ENCODE results near the gene PCLO. TPM values are rescaled to one million over a fixed set of nuclear protein-coding genes. Genes with fewer than 3 reads are reported as not detected.

Gene PCLO
- total RNA-seq, 3 donors from 2014 or later: 5.5 to 16.5 (median 7.1) TPM

DNA sequence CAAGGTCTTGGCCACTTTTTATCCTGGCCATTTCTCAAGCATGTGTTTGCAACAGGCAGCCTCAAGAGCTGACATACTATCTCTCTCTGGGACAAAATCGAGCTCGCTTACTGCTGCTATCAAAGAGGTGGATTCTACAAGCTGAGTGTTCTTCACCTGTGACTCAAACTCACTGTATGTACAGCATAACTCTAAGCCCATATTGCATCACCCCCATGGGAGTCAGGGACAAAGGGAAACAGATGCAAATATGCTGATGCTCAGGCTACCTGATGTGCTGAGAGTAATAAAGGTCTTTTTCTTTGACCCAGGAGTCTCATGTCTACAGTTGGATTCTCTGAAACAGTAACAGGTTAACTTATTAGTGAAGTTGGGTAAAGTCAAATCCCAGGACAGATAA lies 45.2 kb downstream of the PCLO start:
- H3K4me1 ChIP-seq (ENCODE audit: low read depth): no peaks in the 10 kb centered on the region
- H3K36me3 ChIP-seq (ENCODE audit: low read depth): no peaks in the 10 kb centered on the region
- no peak overlapping the region for H3K4me3 ChIP-seq
- peaks cover 12% of the 10 kb centered on the region for H3K9me3 ChIP-seq
- no peak for DNase-seq
- intact Hi-C loops (cut with DNase I, micrococcal nuclease): no loop called here
- ATAC-seq: no peak
- TF ChIP-seq, protein P1, sequence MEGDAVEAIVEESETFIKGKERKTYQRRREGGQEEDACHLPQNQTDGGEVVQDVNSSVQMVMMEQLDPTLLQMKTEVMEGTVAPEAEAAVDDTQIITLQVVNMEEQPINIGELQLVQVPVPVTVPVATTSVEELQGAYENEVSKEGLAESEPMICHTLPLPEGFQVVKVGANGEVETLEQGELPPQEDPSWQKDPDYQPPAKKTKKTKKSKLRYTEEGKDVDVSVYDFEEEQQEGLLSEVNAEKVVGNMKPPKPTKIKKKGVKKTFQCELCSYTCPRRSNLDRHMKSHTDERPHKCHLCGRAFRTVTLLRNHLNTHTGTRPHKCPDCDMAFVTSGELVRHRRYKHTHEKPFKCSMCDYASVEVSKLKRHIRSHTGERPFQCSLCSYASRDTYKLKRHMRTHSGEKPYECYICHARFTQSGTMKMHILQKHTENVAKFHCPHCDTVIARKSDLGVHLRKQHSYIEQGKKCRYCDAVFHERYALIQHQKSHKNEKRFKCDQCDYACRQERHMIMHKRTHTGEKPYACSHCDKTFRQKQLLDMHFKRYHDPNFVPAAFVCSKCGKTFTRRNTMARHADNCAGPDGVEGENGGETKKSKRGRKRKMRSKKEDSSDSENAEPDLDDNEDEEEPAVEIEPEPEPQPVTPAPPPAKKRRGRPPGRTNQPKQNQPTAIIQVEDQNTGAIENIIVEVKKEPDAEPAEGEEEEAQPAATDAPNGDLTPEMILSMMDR (IDR thresholded peaks at IDR 0.05): no peak

DNA sequence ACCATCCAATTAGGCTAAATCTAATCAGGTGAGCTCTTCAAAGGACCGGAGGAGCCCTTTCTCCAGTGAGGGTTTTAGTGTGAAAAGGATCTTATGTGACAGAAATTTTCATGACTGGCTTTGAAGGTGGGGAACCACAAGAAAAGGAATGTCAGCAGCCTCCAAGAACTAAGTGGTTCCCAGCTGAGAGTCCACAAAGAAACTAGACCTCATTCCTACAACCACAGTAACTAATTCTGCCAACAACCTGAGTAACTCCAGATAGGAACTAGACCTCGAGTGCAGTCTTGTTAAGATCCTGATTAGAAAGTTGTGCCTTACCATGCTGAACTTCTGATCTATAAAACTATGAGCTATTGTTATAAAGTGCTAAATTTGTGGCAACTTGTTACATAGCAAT lies 51.3 kb downstream of the PCLO start:
- DNase-seq (no peak), ATAC-seq (no peak)
- Histone ChIP-seq H3K4me3 (no peak overlapping the region), H3K9me3 (no peaks in the 10 kb centered on the region), H3K36me3 (ENCODE audit: low read depth) (no peaks in the 10 kb centered on the region), H3K4me1 (ENCODE audit: low read depth) (no peaks in the 10 kb centered on the region)
- TF ChIP-seq, protein P1 (IDR thresholded peaks at IDR 0.05): no peak
- intact Hi-C loops (cut with DNase I, micrococcal nuclease): no loop called here

DNA sequence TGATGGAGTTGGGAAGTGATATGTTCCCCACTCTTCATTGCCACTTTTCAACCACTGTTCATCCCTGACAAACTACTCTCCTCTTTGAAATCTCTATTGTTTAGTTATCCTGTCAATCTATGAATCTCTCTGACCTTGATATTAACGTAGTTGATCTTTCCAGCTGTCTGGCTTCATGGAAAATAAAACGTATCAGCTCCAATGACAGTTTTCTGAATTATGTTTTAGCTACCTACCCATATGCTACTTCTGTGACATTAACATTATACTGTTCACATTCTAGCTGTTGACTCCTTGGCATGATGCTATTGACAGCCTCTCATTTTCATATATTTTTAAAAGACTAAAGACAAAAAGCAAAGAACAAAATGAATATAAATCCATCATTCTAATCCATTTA lies 53.3 kb downstream of the PCLO start:
- H3K4me1 ChIP-seq (ENCODE audit: low read depth): no peaks in the 10 kb centered on the region
- ATAC-seq (no peak), DNase-seq (no peak)
- H3K9me3 ChIP-seq: no peaks in the 10 kb centered on the region
- TF ChIP-seq, protein P1 (IDR thresholded peaks at IDR 0.05): no peak
- H3K36me3 ChIP-seq (ENCODE audit: low read depth): no peaks in the 10 kb centered on the region
- intact Hi-C loops (cut with DNase I, micrococcal nuclease): no loop called here
- no peak overlapping the region for H3K4me3 ChIP-seq

DNA sequence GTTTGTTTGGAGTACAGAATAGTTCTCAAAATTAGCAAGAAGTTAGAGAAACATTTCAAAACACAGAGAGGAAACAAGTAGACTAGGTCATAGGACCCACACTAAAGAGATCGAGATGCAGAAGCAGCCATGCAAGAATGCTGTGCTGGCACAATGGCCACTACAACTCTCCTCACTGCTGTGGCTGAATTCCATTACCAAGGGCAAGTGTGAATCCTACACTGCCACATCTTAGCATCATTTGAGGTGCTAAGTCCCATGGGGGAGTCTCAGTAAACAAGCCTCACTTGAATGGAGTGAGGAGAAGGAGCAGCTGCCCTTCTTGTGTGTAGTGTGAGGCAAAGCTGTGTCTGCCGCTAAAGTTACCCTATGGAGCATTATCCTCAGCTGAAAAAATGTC lies 56.7 kb downstream of the PCLO start:
- intact Hi-C loops (cut with DNase I, micrococcal nuclease): no loop called here
- ATAC-seq (no peak), DNase-seq (no peak)
- no peaks in the 10 kb centered on the region for H3K9me3 ChIP-seq
- TF ChIP-seq, protein P1 (IDR thresholded peaks at IDR 0.05): no peak
- no peak overlapping the region for H3K4me3 ChIP-seq
- H3K4me1 ChIP-seq (ENCODE audit: low read depth): no peaks in the 10 kb centered on the region
- no peaks in the 10 kb centered on the region for H3K36me3 ChIP-seq (ENCODE audit: low read depth)

DNA sequence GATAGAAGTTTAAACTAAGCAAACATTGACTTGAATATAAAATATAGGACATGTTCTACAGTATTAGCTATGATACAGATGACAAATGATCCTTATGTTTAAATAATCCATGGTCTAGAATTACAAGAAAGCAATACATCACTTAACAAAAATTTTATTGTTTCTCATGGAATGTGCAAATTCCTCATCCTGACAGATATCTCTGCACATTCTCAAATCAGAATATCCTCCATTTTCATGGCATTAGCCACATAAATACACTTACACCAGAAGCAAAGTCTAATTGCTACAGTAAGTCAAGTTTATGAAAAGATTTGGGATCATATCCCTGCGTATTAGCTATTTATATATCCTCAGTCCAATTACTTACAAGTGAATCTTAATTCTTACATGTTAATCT lies 57.6 kb downstream of the PCLO start:
- intact Hi-C loops (cut with DNase I, micrococcal nuclease): no loop called here
- no peak overlapping the region for H3K4me3 ChIP-seq
- H3K9me3 ChIP-seq: no peaks in the 10 kb centered on the region
- H3K36me3 ChIP-seq (ENCODE audit: low read depth): no peaks in the 10 kb centered on the region
- H3K4me1 ChIP-seq (ENCODE audit: low read depth): no peaks in the 10 kb centered on the region
- DNase-seq (no peak), ATAC-seq (no peak)
- TF ChIP-seq, protein P1 (IDR thresholded peaks at IDR 0.05): no peak

DNA sequence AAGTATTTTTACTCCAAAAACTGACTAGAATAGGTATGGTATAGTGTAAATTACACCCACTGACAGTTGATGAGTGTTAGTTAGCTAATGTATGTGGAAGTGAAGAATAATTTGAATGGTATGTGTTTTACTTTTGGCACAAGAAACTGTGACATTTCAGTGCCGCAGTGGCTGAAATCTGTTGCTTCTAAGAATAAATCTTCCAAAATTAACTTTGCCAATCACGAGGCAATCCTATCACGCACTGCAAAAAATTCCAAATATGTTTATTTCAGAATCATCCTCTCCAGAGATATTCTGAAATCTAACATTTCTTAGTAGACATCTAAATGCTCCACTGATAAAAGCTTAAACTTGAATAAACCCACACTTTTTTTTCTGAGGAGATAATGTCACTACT lies 61.2 kb downstream of the PCLO start:
- H3K9me3 ChIP-seq: no peaks in the 10 kb centered on the region
- no peak overlapping the region for H3K4me3 ChIP-seq
- H3K4me1 ChIP-seq (ENCODE audit: low read depth): no peaks in the 10 kb centered on the region
- DNase-seq (no peak), ATAC-seq (no peak)
- intact Hi-C loops (cut with DNase I, micrococcal nuclease): no loop called here
- H3K36me3 ChIP-seq (ENCODE audit: low read depth): no peaks in the 10 kb centered on the region
- TF ChIP-seq, protein P1 (IDR thresholded peaks at IDR 0.05): no peak
